GM18517 (cell line): Measurements from ENCODE around the gene RNF220.
"Not testable (repeated sequence)": the region's sequence is repeated elsewhere in the genome, so short reads cannot be mapped to it uniquely, and the experiment has no call there.

Source experiments
- ATAC-seq: cut with Tn5 transposase; IDR thresholded peaks from one replicate; pipeline ENCODE4 v1.9.1; 2021; ENCODE audit warnings: mild to moderate bottlenecking, moderate library complexity; ENCODE audit not compliant: unreplicated experiment

Gene RNF220

GRCh38 chr1:44695671-44696070 lies 290.6 kb downstream of the RNF220 start:
- no peak for ATAC-seq

GRCh38 chr1:44696101-44696500 lies 291.0 kb downstream of the RNF220 start:
- ATAC-seq, result no peak

DNA sequence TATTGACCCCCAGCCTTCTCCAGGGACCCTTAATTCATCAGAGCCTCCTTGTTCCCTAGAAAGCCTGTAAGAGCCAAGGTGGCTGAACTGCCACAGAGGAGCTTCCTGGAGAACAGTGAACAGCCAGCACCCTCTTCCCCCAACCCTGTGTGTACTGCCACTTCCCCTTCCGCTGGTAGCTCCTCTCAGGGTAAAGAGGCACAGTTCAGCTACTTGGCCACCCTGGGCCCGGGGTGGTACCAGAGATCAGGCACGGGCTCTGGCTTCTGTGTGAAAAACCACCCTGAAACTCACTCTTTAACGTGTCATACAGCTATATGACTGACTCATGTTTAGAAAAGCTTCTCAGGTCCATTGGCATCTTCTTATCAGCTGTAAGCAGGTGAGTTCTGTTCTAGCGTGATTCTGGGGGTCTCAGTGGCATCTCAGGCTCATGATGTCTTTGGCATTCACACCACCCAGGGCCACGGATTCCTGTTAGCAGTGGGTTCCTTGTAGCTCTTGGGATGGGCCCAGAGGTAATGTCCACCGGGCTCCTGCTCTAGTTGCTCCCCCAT lies 291.8 kb downstream of the RNF220 start:
- no peak for ATAC-seq

GRCh38 chr1:44698138-44698537 lies 293.1 kb downstream of the RNF220 start:
- no peak for ATAC-seq

GRCh38 chr1:44699375-44699774 lies 294.3 kb downstream of the RNF220 start:
- not testable (repeated sequence) for ATAC-seq

- no peak for ATAC-seq
These were observed 295.5 kb downstream of the RNF220 start for GRCh38 chr1:44700573-44700972.

GRCh38 chr1:44701141-44701573 lies 296.1 kb downstream of the RNF220 start:
- no peak for ATAC-seq
